Forelimb muscle (tissue), 1 donor: ENCODE results near the gene NAT10. TPM values are rescaled to one million over a fixed set of nuclear protein-coding genes. Genes with fewer than 3 reads are reported as not detected.

Experiments
- DNase-seq: peaks from one replicate; pipeline ENCODE4 v3.0.0-alpha.2; 2013; ENCODE audit warnings: low read depth
- polyA plus RNA-seq: library from polyadenylated mRNA; unstranded; fragments of 120-200 nt; gene quantifications from one replicate; pipeline ENCODE4 v1.2.1, GENCODE V29; 2013; ENCODE audit not compliant: insufficient read length

The NAT10 gene
- polyA plus RNA-seq, 1 donor, result 30.9 TPM

- DNase-seq, result no peak
Measured at GRCh38 chr11:34105957-34106504, 602 bp downstream of the NAT10 start.

- no peak for DNase-seq
Measured at GRCh38 chr11:34111722-34112270, 6.4 kb downstream of the NAT10 start.

GRCh38 chr11:34114014-34114413, 8.6 kb downstream of the NAT10 start:
- no peak for DNase-seq

GRCh38 chr11:34114471-34114870, 9.0 kb downstream of the NAT10 start:
- DNase-seq, result no peak

- no peak for DNase-seq
Measured at GRCh38 chr11:34120651-34121050, 15.2 kb downstream of the NAT10 start.

- no peak for DNase-seq
Measured at GRCh38 chr11:34124885-34125668, 19.6 kb downstream of the NAT10 start.

- DNase-seq, result no peak
Measured at GRCh38 chr11:34126959-34127848, 21.8 kb downstream of the NAT10 start.

GRCh38 chr11:34128824-34129223, 23.4 kb downstream of the NAT10 start:
- DNase-seq, result no peak

- no peak for DNase-seq
Measured at GRCh38 chr11:34132261-34132965, 27.0 kb downstream of the NAT10 start.

- no peak for DNase-seq
Measured at GRCh38 chr11:34134765-34135164, 29.3 kb downstream of the NAT10 start.

GRCh38 chr11:34135439-34135838, 30.0 kb downstream of the NAT10 start:
- no peak for DNase-seq

- DNase-seq, result no peak
Measured at GRCh38 chr11:34136420-34136819, 31.0 kb downstream of the NAT10 start.

GRCh38 chr11:34139346-34139745, 33.9 kb downstream of the NAT10 start:
- no peak for DNase-seq

- DNase-seq, result no peak
Measured at GRCh38 chr11:34140149-34140548, 34.7 kb downstream of the NAT10 start.

GRCh38 chr11:34143048-34143447, 37.6 kb downstream of the NAT10 start:
- no peak for DNase-seq

- no peak for DNase-seq
Measured at GRCh38 chr11:34145073-34145472, 39.6 kb downstream of the NAT10 start.

GRCh38 chr11:34145847-34146381, 40.5 kb downstream of the NAT10 start:
- no peak for DNase-seq

- DNase-seq, result no peak
Measured at GRCh38 chr11:34146411-34146810, 41.0 kb downstream of the NAT10 start.

- DNase-seq, result no peak
Measured at GRCh38 chr11:34146866-34147265, 41.4 kb downstream of the NAT10 start.

GRCh38 chr11:34147581-34147980, 42.2 kb downstream of the NAT10 start:
- DNase-seq, result no peak

- no peak for DNase-seq
Measured at GRCh38 chr11:34148504-34149165, 43.2 kb downstream of the NAT10 start.
